Measurements from ENCODE around the gene CCNT1.

DNA sequence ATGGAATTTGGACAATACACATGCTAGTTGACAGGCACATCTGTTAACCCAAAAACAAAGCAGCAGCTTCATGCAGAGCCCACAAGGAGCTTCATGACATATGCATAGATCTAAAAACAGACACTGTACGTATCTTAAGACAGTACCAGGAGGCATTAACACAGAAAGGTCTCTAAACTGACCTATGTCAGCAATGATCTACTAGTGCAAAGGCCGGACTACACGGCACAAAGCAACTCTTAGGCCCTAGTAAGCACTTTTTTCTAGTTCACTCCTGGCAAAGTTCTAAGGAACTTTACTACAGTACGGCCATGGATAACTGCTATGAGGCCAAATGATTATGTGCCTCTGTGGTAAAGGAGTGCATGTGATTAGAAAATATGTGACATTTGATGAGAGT is 26.1 kb downstream of the CCNT1 start:
- TF ChIP-seq POLR2AphosphoS5 (IDR thresholded peaks at IDR 0.05; ENCODE audit: low read depth, low read length) (no peak), POLR2A (IDR thresholded peaks at IDR 0.05; ENCODE audit: low read depth, low read length) (no peak), SPI1 (IDR thresholded peaks at IDR 0.05; ENCODE audit: low read depth, low read length) (no peak)

Measured in GM12891 (cell line).